Ovary (tissue), 9 donors: ENCODE measurements around the gene NBPF3. TPM values are rescaled to one million over a fixed set of nuclear protein-coding genes. Genes with fewer than 3 reads are reported as not detected.

ENCODE experiments used
- DNase-seq, 5 donors: peaks; one replicate each; pipeline ENCODE4 v3.0.0-alpha.2; 2019 to 2020
- H3K27ac ChIP-seq, 2 donors: fragments of 200-600 bp; one replicate each; pipeline versions ENCODE4 v1.5.1 to v1.8.0; 2019 to 2022
- H3K27me3 ChIP-seq: fragments of 200-600 bp; one replicate; pipeline ENCODE4 v1.8.0; 2022
- H3K36me3 ChIP-seq: fragments of 200-600 bp; sonication (generic); one replicate; pipeline ENCODE4 v1.5.1; 2019
- H3K4me1 ChIP-seq: one replicate; pipeline ENCODE4 v1.8.1; 2013; ENCODE audit warnings: mild to moderate bottlenecking, moderate library complexity; ENCODE audit not compliant: insufficient read depth
- H3K4me3 ChIP-seq: fragments of 200-600 bp; sonication (generic); one replicate; pipeline ENCODE4 v1.5.1; 2017
- H3K9me3 ChIP-seq, 2 donors: fragments of 200-600 bp in 1 of 2; sonication (generic) in 1 of 2; one replicate each; pipeline versions ENCODE4 v1.5.1 to v1.8.1; 2013 to 2019; ENCODE audit warnings: mild to moderate bottlenecking in 1 of 2, moderate library complexity in 1 of 2
- EP300 ChIP-seq: sonication (generic); formaldehyde crosslinking; IDR thresholded peaks from one replicate; pipeline ENCODE4 v1.6.1; 2017; ENCODE audit warnings: antibody characterized with exemption
- POLR2A ChIP-seq: fragments of 450-650 bp; IDR thresholded peaks from one replicate; pipeline ENCODE4 v1.6.1; 2017; ENCODE audit warnings: antibody characterized with exemption, mild to moderate bottlenecking, moderate library complexity
- WGBS, 3 donors: extraction: QIAGEN DNeasy Blood & Tissue Kit in 1 of 3; methylation state at CpG; one replicate each; pipeline versions ENCODE4 v1.1.5 to v1.1.7; 2013 to 2017; 5-methylcytosine and 5-hydroxymethylcytosine counted together
- intact Hi-C, 4 donors: fragments of 100-400 bp; cut with DNase I; formaldehyde crosslinking; loops; one replicate each; pipeline versions ENCODE4 v1.11.0 to v1.15.1; 2022 to 2023
- polyA plus RNA-seq, 2 donors: library from polyadenylated mRNA; stranded (reverse); fragments of 200-250 nt in 1 of 2; fragments of 350-450 nt in 1 of 2; fragmentation: Illumina TruSeq in 1 of 2; extraction: RNeasy Lipid Tissue Mini Kit (QIAGEN cat#74804) in 1 of 2; gene quantifications; one replicate each; pipeline ENCODE4 v1.2.3, GENCODE V29; 2013 to 2014
- total RNA-seq, 7 donors: library from RNA; depleted of rRNA in 2 of 7; stranded (reverse); fragments of >200 nt in 2 of 7; fragmentation: NEBNext Ultra II Directional in 3 of 7; extraction: Animal tissue kit (Norgen Biotek cat#: 25700) in 3 of 7; gene quantifications; one replicate each; pipeline versions ENCODE4 v1.1.0 to v1.2.4, GENCODE V29; 2016 to 2023
- TF ChIP-seq, protein P1 (sequence below), 3 donors: fragments of 450-650 bp in 2 of 3; fragments of 200-600 bp in 1 of 3; IDR thresholded peaks; one replicate each; pipeline versions ENCODE4 v1.5.1 to v1.8.0; 2016 to 2022; ENCODE audit warnings: antibody characterized with exemption in 3 of 3, mild to moderate bottlenecking in 1 of 3
- donor health status: DM: no; HTN: no; CAD: no; lungs with moderate emphysema.
- donor health status: DM: no; HTN: no; CAD: no.
- donor health status: Bipolar disorder and iron deficiency.
- donor health status: DM: yes; HTN: yes; CAD: no.
- donor health status: DM: no; HTN: no; CAD: no.
- donor health status: DM: yes; HTN: yes; CAD: no.

The NBPF3 gene
- total and polyA plus RNA-seq, 9 donors: 4.2 to 11.1 (median 8.8) TPM

DNA sequence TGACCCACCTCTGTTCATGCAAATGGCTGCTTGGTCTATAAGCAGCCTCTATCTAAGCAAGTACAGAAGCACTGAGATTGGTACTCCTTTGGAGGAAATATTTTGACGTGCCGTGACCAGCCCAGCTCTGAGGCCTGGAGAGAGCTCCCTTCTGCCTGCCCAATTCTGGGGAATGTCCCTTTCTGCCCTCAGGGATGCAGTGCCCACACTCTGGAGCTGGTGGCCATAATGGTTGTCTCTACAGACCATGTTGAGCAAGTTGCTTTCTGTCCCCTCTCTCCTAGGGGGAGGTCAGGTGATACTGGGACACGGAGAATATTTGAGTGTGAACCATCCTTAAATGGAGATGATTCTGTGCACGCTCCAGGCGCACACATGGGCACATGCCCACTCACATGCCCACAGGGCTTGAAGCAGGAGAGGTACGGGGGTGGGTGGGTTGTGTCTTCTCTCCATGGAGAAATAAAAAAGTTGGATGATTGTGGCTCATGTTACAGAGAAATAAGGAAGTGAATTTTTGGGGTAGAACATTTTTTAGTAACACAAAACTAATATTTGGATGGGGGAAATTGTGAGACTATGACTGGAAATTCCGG, 55.4 kb downstream of the NBPF3 start:
- no peaks in the 10 kb centered on the region for H3K27me3 ChIP-seq
- no peak for TF ChIP-seq EP300
- TF ChIP-seq POLR2A: no peak
- TF ChIP-seq, protein P1, sequence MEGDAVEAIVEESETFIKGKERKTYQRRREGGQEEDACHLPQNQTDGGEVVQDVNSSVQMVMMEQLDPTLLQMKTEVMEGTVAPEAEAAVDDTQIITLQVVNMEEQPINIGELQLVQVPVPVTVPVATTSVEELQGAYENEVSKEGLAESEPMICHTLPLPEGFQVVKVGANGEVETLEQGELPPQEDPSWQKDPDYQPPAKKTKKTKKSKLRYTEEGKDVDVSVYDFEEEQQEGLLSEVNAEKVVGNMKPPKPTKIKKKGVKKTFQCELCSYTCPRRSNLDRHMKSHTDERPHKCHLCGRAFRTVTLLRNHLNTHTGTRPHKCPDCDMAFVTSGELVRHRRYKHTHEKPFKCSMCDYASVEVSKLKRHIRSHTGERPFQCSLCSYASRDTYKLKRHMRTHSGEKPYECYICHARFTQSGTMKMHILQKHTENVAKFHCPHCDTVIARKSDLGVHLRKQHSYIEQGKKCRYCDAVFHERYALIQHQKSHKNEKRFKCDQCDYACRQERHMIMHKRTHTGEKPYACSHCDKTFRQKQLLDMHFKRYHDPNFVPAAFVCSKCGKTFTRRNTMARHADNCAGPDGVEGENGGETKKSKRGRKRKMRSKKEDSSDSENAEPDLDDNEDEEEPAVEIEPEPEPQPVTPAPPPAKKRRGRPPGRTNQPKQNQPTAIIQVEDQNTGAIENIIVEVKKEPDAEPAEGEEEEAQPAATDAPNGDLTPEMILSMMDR (IDR thresholded peaks at IDR 0.05): no peak
- DNase-seq: no peak
- H3K36me3 ChIP-seq: no peaks in the 10 kb centered on the region
- H3K27ac ChIP-seq: no peak overlapping the region
- H3K9me3 ChIP-seq: no peaks in the 10 kb centered on the region
- WGBS, 3 donors: 87 to 90% (median 88%) methylated on average over 7 of the region's 7 CpGs
- no peaks in the 10 kb centered on the region for H3K4me1 ChIP-seq
- no peak overlapping the region for H3K4me3 ChIP-seq
- intact Hi-C loops: no loop called here

DNA sequence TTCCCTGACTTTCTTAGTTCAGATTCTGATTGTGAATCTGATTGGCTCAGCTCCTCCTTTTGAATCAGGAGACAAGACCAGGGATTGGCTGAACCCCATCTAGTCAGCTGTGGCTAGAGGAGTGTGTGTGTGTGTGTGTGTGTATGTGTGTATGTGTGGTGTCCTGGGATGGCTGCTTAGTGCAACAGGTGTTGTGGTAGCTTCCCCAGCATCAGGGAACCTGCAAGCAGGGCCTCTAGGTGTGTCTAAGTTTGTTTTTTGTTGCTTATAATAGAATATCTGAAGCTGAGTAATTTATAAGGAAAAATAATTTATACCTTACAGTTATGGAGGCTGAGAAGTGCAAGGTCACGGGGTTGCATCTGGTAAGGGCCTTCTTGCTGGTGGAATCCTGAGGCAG, 56.1 kb downstream of the NBPF3 start:
- Histone ChIP-seq H3K9me3 (no peaks in the 10 kb centered on the region), H3K27me3 (no peaks in the 10 kb centered on the region), H3K27ac (no peak overlapping the region), H3K4me1 (no peaks in the 10 kb centered on the region), H3K36me3 (no peaks in the 10 kb centered on the region), H3K4me3 (no peak overlapping the region)
- intact Hi-C loops: no loop called here
- TF ChIP-seq POLR2A (no peak), EP300 (no peak)
- TF ChIP-seq, protein P1 (IDR thresholded peaks at IDR 0.05): no peak
- 90 to 100% (median 96%) methylated on average over 1 of the region's 1 CpG for WGBS, 3 donors
- no peak for DNase-seq

DNA sequence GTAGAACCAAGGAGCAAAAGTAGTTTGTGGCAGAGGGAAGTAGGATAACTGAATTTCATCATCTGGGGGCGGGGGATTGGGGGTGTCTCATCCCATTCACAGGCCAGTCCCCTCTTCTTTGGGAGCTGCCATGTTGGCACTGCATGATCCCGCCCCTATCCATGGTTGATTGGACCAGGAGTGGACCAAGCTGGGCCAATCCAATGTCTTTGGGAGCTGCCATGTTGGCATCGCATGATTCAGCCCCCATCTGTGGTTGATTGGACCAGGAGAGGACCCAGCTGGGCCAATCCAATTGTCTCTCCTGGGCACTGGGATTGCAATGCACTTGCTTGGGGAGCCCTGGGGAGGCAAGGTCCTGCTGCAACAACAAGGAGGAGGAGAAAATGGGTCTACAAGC, 56.9 kb downstream of the NBPF3 start:
- no peaks in the 10 kb centered on the region for H3K27me3 ChIP-seq
- 91 to 98% (median 93%) methylated on average over 3 of the region's 3 CpGs for WGBS, 3 donors
- H3K36me3 ChIP-seq: no peaks in the 10 kb centered on the region
- no peak for TF ChIP-seq POLR2A
- TF ChIP-seq, protein P1 (IDR thresholded peaks at IDR 0.05): no peak
- TF ChIP-seq EP300: no peak
- H3K9me3 ChIP-seq: no peaks in the 10 kb centered on the region
- no peak overlapping the region for H3K27ac ChIP-seq
- intact Hi-C loops: no loop called here
- DNase-seq: no peak
- no peak overlapping the region for H3K4me3 ChIP-seq
- H3K4me1 ChIP-seq: no peaks in the 10 kb centered on the region

DNA sequence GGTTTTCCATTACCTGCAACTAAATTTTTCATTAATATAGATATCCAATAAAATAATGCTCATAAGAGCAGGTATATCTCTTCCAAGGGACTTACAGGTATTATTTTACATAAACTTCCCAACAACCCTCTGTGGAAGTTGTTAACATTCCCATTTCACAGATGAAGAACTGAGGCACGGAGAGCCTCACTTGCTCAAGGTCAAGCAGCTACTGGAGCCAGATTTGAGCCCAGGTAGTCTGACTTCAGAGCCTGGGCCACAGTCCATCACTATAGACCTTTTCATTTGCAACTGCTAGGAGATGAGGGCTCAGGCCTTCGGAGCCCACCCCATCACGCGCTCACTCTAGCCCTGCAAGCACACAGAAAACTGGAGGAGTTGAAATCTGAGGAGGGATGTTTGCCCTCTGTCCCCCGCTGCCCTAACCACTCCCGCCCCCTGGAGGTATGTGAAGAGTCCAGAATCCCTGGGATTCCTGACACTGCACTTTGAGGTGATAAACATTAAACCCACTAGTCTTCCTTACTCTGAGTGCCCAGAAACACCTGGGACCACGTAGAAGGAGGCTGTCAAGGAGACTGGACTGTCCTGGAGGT, 57.6 kb downstream of the NBPF3 start:
- no peak overlapping the region for H3K27ac ChIP-seq
- no peaks in the 10 kb centered on the region for H3K36me3 ChIP-seq
- TF ChIP-seq, protein P1 (IDR thresholded peaks at IDR 0.05): no peak
- TF ChIP-seq POLR2A: no peak
- TF ChIP-seq EP300: no peak
- no peaks in the 10 kb centered on the region for H3K27me3 ChIP-seq
- 57 to 72% (median 68%) methylated on average over 7 of the region's 7 CpGs for WGBS, 3 donors
- H3K4me1 ChIP-seq: no peaks in the 10 kb centered on the region
- H3K9me3 ChIP-seq: no peaks in the 10 kb centered on the region
- no peak overlapping the region for H3K4me3 ChIP-seq
- no peak for DNase-seq
- intact Hi-C loops: no loop called here
